OCI-M1 (cell line): ENCODE results near the gene CUL3.

Source experiments
- DNase-seq: peaks from one replicate; lab custom pipeline; 2025; lab: John Stamatoyannopoulos, UW

Gene CUL3

GRCh38 chr2:224426656-224427055 lies 158.5 kb downstream of the CUL3 start:
- DNase-seq = no peak

DNA sequence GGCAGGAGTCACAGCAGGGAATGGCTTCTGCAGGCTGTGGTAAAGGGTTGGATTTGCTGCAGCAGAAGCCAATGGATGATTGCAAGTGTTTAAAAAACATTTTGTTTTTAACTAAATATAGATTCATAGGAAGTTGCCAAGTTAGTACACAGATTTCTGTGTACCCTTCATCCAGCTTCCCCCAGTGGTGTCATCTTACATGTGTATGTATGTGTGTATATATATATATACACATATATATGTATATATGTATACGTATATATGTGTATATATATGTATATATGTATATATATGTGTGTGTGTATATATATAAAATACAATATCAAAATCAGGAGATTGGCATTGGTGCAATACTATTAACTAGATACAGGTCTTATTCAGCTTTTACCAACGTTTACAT lies 164.1 kb downstream of the CUL3 start:
- no peak for DNase-seq
